HG02885 (cell line): Measurements from ENCODE around the gene RALGPS1.

Experiments
- ATAC-seq: cut with Tn5 transposase; IDR thresholded peaks from one replicate; pipeline ENCODE4 v1.9.1; 2021; ENCODE audit warnings: mild to moderate bottlenecking; ENCODE audit not compliant: unreplicated experiment, poor library complexity

RALGPS1 gene

GRCh38 chr9:127224883-127225739, 310.5 kb downstream of the RALGPS1 start:
- peak; percentile 67 for ATAC-seq

- ATAC-seq, result no peak
Observed at GRCh38 chr9:127225801-127226625, 311.4 kb downstream of the RALGPS1 start.

GRCh38 chr9:127229691-127230417, 315.3 kb downstream of the RALGPS1 start:
- ATAC-seq, result no peak

- ATAC-seq, result no peak
Observed at GRCh38 chr9:127231666-127232065, 317.1 kb downstream of the RALGPS1 start.

GRCh38 chr9:127232833-127233549, 318.4 kb downstream of the RALGPS1 start:
- ATAC-seq, result no peak

GRCh38 chr9:127233550-127233949, 319.0 kb downstream of the RALGPS1 start:
- no peak for ATAC-seq

- ATAC-seq, result no peak
Observed at GRCh38 chr9:127233989-127234388, 319.4 kb downstream of the RALGPS1 start.

- no peak for ATAC-seq
Observed at GRCh38 chr9:127237801-127238200, 323.2 kb downstream of the RALGPS1 start.

GRCh38 chr9:127241354-127241753, 326.8 kb downstream of the RALGPS1 start:
- no peak for ATAC-seq

- peak; percentile 100 for ATAC-seq
Observed at GRCh38 chr9:127244609-127245601, 330.3 kb downstream of the RALGPS1 start.

GRCh38 chr9:127245637-127246164, 331.1 kb downstream of the RALGPS1 start:
- no peak for ATAC-seq

- no peak for ATAC-seq
Observed at GRCh38 chr9:127248241-127248640, 333.7 kb downstream of the RALGPS1 start.

GRCh38 chr9:127249877-127250276, 335.3 kb downstream of the RALGPS1 start:
- ATAC-seq, result no peak

GRCh38 chr9:127250896-127251391, 336.4 kb downstream of the RALGPS1 start:
- ATAC-seq, result no peak

GRCh38 chr9:127252410-127253318, 338.1 kb downstream of the RALGPS1 start:
- no peak for ATAC-seq

- no peak for ATAC-seq
Observed at GRCh38 chr9:127253446-127253845, 338.9 kb downstream of the RALGPS1 start.

GRCh38 chr9:127255692-127256091, 341.1 kb downstream of the RALGPS1 start:
- ATAC-seq, result no peak
